AG10803 (cell line): ENCODE results near the gene NANOS2.
A peak's percentile ranks its signal among the peaks of the same experiment; 100 is the strongest.

ENCODE experiments used
- DNase-seq: peaks from one replicate; pipeline ENCODE4 v3.0.0; 2010; ENCODE audit warnings: low read depth
- H3K4me3 ChIP-seq: 2 replicates; pipeline ENCODE4 v1.5.1; 2011; ENCODE audit warnings: mild to moderate bottlenecking, low read length, control low read depth
- TF ChIP-seq, protein P1 (sequence below): conservative IDR thresholded peaks from 2 replicates; pipeline ENCODE4 v1.5.1; 2011; ENCODE audit warnings: mild to moderate bottlenecking, low read length, control low read depth, inconsistent platforms

The NANOS2 gene

DNA sequence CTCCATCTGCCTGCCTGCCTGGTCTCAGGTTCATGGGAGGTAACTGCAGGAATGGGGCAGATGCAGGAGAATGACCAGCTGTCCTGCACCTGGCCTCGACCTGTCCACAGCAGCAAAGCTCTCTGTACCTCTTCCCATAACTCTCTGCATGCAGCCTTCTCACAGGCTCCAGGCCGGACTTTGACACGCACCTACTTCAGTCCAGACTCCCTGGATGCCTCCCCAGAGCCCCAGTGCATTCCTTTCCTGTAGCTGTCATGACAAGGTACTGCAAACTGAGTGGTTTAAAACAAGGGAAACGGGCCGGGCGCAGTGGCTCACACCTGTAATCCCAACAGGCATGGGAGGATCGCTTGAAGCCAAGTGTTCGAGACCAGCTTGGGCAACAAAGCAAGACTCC is 3.3 kb downstream of the NANOS2 start:
- DNase-seq: no peak
- H3K4me3 ChIP-seq: no peak overlapping the region
- TF ChIP-seq, protein P1, sequence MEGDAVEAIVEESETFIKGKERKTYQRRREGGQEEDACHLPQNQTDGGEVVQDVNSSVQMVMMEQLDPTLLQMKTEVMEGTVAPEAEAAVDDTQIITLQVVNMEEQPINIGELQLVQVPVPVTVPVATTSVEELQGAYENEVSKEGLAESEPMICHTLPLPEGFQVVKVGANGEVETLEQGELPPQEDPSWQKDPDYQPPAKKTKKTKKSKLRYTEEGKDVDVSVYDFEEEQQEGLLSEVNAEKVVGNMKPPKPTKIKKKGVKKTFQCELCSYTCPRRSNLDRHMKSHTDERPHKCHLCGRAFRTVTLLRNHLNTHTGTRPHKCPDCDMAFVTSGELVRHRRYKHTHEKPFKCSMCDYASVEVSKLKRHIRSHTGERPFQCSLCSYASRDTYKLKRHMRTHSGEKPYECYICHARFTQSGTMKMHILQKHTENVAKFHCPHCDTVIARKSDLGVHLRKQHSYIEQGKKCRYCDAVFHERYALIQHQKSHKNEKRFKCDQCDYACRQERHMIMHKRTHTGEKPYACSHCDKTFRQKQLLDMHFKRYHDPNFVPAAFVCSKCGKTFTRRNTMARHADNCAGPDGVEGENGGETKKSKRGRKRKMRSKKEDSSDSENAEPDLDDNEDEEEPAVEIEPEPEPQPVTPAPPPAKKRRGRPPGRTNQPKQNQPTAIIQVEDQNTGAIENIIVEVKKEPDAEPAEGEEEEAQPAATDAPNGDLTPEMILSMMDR: no peak

DNA sequence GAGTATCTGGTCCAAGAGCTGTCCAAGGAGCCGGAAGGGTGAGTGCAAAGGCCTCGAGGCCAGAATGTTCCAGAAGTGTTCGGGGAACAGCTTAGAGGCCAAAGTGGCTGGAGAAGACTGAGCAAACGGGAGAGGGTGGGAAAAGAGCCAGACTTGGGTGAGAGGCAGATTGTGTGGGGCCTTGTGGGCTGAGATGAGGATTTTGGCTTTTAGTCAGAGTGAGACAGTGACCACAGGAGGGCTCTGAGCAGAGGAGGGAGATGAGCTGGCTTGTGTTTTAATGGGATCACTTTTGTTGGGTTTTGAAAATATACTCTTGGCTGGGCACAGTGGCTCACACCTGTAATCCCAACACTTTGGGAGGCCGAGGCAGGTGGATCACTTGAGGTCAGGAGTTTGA is 5.6 kb downstream of the NANOS2 start:
- TF ChIP-seq, protein P1: no peak
- DNase-seq: no peak
- H3K4me3 ChIP-seq: no peak overlapping the region

DNA sequence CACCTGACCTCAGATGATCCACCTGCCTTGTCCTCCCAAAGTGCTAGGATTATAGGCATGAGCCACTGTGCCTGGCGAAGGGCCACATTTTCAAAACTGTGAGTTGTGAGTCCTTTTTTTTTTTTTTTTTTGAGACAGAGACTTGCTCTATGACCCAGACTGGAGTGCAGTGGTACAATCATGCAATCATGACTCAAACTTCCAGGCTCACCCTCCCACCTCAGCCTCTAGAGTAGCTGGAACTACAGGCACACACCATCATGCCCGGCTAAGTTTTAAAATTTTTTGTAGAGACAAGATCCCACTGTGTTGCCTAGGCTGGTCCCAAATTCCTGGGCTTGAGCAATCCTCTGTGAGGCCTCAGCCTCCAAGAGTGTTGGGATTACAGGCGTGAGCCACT is 8.4 kb downstream of the NANOS2 start:
- no peak overlapping the region for H3K4me3 ChIP-seq
- DNase-seq: no peak
- TF ChIP-seq, protein P1: no peak

DNA sequence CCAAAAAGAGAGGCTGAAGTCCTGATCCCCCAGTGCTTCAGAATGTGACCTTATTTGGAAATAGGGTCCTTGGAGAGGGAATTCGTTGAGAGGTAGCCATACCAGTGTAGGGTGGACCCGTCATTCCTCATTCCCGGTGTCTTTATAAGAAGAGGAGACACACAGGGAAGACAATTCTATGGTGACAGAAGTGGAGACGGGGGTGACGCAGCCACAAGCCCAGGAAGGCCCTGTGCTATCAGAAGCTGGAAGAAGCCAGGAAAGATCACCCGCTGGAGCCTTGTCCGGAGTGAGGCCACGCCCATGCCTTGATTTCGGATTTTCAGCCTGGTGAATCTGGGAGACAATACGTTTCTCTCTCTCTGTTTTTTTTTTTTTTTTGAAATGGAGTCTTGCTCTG is 9.6 kb downstream of the NANOS2 start:
- DNase-seq: no peak
- TF ChIP-seq, protein P1: no peak
- H3K4me3 ChIP-seq: no peak overlapping the region

DNA sequence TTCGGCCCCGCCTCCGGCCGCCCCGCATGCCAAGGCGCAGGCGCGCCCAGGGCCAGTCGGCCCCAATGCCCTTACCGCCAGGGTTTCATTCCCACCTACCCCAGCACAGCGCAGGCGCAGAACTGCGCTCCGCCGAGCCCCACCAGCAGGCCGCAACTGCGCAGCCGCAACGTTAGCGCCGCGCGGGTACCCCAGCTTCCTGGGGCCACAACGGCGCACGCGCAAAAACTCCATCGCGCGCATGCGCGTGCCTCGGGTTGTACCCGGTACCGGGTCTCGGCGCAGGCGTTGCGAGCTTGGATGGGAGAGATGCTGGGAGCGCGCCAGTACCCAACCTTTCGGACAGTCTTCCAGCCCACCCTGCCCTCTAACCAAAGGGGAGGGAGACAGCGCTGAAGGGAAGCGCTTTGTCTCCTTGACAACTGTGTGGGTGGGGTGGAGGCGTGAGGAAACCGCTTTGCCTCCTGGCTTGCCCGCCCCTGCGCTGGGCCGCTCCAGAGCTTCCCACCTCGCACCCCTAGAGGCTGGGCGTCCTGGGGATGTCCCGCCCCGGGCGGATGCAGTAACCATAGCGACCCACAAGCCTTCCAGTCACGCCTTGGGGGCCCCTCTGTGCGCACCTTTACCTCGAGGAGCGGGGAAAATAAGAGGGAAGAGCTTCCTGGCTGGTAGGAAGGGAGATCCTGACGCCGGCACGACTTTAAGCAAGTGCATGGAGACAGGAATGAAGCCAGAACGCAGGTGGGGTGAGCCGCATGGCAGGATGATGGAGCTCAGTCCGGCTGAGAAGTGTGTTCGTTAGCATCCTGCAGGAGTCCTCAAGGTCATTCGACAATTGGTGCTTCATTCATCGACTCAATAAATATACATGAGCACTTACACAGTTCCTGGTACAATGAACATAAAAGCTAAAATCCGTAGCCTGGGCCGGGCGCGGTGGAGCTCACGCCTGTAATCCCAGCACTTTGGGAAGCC is 11.6 kb downstream of the NANOS2 start:
- DNase-seq: peak; percentile 92
- TF ChIP-seq, protein P1: 0 out of 2 replicates have a peak, but pooled peaks have one; percentile 4
- peak overlapping the region; percentile 87 for H3K4me3 ChIP-seq

DNA sequence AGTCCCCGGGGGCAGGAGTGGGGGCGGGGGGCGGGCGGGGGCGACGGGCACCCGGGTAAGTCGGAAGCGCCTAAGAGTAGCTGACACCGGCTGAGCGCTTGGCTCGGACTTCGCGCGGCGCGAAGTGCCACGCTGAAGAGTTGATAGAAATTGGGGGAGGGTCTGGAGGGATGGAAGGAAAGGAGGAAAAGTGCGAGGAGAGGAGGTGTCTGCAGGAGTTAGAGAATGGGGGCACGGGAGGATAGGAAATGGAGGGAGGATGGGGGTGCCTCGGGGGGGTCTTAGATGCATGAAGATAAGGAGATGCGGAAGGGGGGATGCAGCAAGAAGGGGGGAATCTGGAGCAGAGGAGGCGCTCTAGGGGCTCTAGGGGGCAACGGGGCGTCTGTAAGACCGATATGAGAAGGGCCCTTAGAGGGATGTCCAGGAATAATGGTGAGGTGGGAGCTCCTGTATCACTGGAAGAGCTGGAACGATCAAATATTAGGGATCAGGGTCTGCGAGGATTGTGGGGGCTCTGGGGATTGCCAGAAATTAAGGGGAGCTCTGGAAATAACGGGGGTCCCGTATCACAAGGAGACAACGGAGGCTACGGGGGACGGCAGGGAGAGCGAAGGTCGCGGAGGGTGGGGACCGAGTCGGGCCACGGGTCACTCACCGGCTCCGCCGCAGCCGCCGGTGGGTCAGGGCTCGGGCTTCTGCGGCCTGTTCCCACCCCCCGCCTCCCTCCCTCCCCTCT is 12.5 kb downstream of the NANOS2 start, which contains the start of gene MYPOP:
Gene MYPOP, minus strand, starts transcription at position 702 of the 739 bp plus-strand sequence. CDS start 840 bp downstream, outside the sequence.
- TF ChIP-seq, protein P1: no peak
- peak within 1 kb of the TSS; percentile 87 for H3K4me3 ChIP-seq
- DNase-seq: no peak
